EH (cell line): Measurements from ENCODE around the gene ARL15.

Experiments used
- DNase-seq: peaks from one replicate; pipeline ENCODE4 v3.0.0-alpha.2; 2015; ENCODE audit warnings: low read depth

The ARL15 gene

GRCh38 chr5:54206580-54207229, 103.7 kb downstream of the ARL15 start:
- DNase-seq, result no peak

DNA sequence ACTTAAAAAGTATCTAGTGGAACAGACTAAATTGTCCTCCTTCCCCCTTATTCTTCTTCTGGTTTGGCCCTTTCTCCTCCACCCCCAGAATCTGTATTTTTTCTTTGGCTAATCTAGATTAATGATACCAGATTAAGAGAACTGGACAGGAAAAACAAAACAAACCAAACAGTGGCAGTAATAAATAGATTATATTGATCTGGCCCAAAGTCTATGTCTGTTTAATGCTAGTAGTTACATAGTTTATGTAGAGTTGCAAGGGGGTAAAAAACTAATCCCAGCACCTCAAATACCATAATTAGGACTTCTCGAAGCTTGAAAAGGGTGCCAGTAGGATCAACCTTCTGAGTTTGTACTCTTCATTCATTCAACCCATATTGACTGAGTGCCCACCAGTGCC, 104.5 kb downstream of the ARL15 start:
- DNase-seq, result no peak

GRCh38 chr5:54205453-54205852, 104.9 kb downstream of the ARL15 start:
- no peak for DNase-seq

DNA sequence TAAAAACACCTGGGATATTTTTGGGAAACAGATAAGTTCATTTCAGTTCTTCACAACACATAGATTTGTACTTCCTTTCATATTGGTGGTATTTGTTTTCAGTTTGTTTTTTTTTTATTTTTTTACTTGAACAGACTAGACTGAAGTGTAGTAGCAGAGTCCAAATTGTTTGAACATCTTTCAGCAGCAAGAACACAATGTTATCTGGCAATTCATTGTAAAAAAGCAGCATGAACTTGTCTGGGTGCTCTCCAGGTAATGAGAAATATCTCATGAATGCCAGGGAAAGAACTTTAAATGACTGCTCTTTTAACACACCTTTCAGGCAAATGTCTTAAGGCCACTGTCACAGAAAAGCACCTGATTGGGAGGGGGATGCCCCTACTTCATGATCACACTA, 113.4 kb downstream of the ARL15 start:
- no peak for DNase-seq

GRCh38 chr5:54195701-54196100, 114.7 kb downstream of the ARL15 start:
- no peak for DNase-seq

DNA sequence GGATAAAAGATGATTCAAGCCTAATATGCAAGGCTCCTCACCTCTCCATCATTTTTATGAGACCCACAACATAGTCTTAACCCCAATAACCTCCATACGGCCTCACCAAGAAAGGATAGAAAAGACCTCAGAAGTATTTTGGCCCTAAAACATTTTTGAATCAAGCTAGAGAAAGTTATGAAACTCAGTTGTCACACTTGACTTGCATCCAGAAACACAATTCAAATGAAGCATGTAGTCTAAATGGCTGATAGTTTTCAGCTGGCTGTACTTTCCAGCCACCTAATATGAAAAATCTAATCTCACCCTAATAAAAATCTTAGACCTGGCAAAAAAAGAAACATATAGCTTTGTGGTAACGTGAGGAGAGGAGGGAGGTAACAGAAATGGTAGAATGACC, 116.1 kb downstream of the ARL15 start:
- DNase-seq, result no peak

DNA sequence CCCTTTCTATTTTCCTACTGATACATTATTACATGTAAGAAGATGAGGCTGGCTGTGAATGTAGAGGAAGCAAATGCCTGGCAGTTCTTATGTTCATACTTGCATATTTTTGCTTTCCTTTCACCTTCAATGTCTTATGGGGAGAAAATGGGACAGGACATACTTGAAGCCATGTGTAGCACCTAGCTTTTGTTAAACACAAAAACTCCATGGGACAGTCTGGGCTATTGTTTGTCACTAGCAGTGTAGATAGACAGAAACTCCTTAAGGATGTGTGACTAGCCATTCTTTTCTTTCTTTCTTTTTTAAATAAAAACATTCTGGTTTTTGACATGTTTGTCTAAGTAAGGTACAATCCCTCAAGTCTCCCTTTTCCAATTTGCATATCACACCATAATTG, 122.7 kb downstream of the ARL15 start:
- DNase-seq, result no peak

DNA sequence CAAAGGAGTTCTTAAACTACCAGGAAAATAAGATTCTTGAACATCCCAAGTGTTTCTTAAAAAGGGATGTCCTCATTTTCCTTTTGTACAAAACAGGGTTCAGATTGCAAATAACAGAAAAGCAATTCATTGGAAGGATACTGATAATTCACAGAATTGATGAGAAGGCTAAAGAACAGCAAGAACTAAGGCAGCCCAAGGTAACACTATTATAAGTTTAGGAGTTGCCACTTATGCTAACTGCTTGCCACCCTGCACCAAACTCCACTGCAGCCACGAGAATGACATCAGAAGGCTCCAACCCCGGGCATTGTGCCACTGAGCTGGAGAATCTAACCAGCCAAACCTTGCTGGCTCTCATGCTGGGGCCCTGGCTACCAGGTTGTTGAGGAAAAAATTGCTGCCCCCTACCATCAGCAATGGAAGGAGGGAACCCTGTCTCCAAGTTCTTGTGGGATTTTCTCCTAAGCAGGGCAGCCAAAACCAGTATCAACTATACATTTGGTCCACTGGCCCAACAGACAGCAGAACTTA, 123.4 kb downstream of the ARL15 start:
- no peak for DNase-seq

DNA sequence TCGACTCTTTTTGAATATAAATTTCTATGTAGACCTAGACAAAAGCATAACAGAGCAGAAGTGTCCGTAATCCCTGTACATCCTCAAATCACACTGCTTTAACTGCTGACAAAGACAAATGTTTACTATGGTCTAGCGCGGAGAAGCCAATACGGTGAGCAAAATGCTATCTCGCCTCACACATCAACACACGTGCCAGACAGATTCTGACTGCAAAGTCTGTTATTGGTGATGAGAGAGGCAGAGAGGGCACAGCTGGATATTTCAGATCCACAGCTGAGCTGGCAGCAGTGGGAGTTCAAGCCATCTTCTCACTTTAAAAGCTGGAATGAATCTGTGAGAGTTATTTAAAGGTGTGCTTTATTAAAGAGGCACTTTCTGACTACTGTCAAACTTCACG, 124.3 kb downstream of the ARL15 start:
- DNase-seq, result no peak

- DNase-seq, result no peak
These were observed 125.6 kb downstream of the ARL15 start for GRCh38 chr5:54184806-54185205.

GRCh38 chr5:54180630-54181031, 129.7 kb downstream of the ARL15 start:
- peak; percentile 52 for DNase-seq

GRCh38 chr5:54178991-54179390, 131.4 kb downstream of the ARL15 start:
- no peak for DNase-seq

DNA sequence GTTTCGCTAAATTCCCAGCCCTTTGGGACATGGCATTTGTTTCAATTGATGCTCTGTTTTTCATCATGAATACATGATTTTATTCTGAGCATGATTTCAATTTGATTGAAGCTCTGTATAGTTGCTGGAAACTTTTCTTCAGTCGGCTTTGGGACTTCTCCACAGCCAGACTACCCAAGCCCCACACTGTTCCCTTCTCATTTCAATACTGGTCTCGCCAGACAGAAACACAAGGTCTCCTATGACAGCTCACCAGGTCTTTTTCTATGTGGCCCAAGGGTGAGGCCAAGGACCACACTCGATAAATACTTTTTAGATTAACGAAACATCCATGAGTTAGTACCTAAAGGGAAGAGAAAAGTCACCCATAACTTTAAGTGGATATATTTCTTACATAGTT, 132.2 kb downstream of the ARL15 start:
- no peak for DNase-seq

GRCh38 chr5:54177058-54177457, 133.3 kb downstream of the ARL15 start:
- DNase-seq, result no peak

DNA sequence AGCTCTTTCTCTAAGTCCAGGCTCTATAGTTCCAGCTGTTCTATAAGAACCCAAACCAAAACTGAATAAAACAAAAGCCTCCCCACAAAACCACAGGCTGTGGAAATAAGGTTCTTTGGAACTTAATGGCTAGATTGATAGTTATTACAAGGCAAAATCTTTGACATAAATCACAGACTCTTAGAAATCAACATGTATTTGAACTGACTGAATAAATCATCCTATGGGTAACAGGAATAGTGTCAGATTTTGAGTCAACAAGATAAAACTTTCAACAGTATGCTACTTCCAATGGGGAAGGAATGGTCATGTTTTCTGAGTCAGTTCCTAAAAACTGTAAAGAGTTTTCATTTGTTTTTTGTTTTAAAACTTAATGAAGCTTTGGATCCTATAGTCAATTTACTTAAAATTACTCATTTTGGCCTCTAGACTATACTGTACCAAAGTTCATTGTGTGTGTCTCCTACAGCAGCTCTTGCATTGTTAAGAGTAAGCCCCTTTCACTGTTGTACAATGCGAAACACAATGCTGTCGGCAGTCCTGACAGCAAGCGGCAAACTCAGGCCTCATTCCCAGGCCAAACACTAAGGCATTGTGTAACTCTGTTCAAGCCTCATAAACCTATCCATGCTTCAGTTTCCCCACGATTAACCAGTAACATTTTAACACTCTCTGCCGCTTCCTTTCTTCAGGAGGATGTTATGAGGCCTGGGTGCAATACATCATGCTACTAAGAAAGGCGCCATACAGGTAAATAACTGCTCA, 134.1 kb downstream of the ARL15 start:
- no peak for DNase-seq

DNA sequence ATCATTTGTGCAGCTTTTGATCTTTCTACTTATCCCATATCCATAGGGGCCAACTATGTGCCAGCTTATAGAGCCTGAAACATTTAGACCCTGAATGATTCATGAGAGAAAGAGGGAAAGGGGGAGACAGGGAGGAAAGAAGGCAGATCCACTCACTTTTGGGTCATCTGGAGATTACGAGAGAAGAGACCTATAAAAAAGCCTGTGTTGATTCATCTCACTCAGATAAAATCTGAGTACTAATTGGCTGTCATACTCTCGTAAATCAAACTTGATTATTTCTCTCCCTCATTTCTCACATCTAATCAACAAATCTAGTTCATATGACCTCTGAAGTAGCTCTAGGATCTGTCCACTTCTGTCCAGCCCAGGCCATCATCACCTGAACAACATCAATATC, 137.1 kb downstream of the ARL15 start:
- peak; percentile 56 for DNase-seq

DNA sequence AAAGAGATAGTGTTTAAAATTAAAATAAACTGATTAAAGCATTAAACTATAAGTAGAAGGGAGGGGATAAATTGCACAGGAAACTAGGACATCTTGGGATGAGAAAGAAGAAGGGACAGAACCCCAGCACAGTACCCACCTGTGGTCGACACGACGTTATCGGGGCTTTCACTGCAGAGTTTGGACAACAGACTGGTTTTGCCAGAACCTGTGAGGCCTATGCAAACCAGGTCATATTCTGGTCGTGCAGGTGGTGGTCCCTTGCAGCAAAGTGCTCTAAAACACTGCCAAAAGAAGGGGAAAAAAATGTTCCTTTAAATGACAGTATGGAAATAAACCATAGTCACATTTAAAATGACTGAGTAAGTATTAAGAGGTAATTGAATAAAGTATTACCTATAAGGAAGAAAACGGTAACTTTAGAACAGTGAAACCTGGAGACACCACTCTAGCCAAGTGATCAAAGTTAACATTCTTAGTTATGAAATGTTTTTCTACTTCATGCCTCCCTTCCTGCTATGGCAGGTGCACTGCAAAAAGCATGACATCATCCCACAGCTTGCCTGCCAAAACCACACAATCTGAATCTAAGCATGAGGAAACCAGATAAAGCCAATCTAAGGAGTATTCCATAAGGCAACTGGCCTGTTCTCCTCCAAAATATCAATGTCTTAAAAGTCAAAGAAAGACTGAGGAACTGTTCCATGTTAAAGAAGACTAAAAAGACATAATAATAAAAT, 138.6 kb downstream of the ARL15 start:
- no peak for DNase-seq

GRCh38 chr5:54165687-54166086, 144.7 kb downstream of the ARL15 start:
- DNase-seq, result no peak

DNA sequence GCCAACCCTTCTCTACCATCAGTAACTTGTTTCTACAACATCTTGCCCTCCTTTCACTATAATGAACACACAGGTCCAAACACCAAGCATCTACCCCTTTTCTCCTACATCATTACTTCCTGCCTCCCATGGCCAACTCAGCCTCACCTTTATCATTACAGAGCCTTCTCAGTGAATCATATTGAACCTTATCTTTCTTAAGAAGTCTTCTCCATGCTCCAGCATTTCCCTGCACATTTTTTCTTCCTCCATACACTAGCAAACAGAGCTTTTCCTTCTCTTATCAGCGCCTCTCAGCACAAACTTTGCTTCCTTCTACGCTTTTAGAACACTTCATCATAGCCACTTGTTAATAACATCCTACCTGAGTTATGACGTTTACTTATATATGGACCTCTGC, 148.2 kb downstream of the ARL15 start:
- DNase-seq, result no peak

DNA sequence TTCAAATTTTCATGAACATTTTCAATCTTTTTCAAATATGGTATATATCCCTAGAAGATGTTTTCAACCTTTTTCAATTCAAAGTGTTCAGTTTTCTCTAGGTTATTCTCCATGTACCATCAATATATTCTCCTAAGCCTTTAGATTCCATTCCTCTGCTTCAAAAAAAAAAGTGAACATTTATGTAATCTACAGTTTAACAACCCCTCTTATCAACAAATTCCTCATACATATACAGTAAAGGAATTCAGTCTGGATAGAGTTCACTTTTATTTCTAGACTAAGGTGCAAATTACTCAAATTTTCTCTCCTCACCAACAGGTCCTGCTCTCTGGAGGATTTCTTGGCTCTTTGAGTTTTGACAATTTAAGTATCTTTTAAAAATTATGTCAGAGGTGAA, 150.0 kb downstream of the ARL15 start:
- no peak for DNase-seq

DNA sequence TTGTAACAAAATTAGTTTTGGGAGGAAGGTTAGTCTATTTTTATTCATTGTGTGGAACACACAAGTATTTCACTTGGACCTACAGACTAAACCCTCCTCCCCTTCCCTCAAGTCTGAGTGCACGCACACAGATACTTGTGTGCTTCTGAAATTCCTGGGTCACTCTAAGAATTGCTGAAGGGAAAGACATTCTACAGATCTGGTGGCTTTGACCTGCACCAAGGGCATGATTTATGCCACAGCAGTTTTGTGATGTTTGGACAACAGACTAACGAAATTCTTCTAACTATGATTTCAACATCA, 150.5 kb downstream of the ARL15 start:
- DNase-seq, result peak; percentile 59

GRCh38 chr5:54159153-54159892, 151.1 kb downstream of the ARL15 start:
- DNase-seq, result peak; percentile 79
